HG03196 (cell line): ENCODE data around the gene FAM111B.
"Not testable (repeated sequence)": the region's sequence is repeated elsewhere in the genome, so short reads cannot be mapped to it uniquely, and the experiment has no call there.

Experiments used
- ATAC-seq: cut with Tn5 transposase; IDR thresholded peaks from one replicate; pipeline ENCODE4 v1.9.1; 2021; ENCODE audit not compliant: unreplicated experiment

FAM111B gene, protein sequence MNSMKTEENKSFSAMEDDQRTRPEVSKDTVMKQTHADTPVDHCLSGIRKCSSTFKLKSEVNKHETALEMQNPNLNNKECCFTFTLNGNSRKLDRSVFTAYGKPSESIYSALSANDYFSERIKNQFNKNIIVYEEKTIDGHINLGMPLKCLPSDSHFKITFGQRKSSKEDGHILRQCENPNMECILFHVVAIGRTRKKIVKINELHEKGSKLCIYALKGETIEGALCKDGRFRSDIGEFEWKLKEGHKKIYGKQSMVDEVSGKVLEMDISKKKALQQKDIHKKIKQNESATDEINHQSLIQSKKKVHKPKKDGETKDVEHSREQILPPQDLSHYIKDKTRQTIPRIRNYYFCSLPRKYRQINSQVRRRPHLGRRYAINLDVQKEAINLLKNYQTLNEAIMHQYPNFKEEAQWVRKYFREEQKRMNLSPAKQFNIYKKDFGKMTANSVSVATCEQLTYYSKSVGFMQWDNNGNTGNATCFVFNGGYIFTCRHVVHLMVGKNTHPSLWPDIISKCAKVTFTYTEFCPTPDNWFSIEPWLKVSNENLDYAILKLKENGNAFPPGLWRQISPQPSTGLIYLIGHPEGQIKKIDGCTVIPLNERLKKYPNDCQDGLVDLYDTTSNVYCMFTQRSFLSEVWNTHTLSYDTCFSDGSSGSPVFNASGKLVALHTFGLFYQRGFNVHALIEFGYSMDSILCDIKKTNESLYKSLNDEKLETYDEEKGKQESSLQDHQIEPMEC

DNA sequence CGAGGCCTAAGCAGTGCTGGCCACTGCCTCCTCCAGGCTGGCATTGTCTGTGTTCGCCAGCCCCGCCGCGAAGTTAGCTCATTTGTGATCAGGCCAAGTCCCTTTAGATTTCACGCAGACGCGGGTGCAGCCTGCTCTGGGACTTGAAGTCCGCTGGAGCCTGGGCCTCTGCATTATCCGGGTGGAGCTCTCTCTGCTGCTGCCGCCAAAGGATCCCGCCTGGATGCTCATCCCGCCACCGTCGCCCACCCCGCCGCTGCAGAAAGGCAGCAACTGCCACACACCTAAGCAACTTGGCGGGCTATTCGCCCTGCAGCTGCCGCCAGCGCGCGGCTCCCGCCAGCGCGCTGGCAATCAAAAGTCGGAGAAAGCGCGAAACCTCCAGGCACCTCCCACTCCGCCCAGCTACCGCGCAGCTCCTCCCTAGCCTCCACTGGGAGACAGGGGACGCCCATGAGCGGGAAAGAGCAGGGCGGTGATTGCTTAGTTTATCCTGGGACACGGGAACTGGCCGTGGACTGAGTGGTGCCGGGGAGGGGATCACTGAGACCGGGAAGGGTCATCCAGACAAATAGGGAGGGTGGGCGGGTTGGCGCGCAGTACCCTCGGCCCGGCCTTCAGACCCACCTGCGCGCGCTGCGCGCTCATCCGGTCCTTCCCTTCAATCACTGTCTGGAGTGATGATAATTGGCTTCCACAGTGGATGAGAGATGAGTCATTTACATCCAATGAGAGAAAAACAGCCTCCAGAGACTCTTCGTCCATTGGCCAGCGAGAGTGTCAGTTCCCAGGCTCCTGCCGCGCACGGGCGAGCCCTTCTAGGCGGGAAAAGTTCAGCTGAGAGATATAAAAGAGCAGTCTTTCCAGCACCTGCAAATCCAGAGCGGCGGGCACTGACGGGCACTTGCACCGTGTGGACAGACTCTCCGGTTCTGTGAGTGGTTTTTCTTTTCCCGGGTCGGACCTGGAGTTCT lies at the start of gene FAM111B:
TSS of gene FAM111B (plus strand) at position 875 of the 974 bp plus-strand sequence. CDS start 2,389 bp downstream, outside the sequence.
- ATAC-seq: peak; percentile 70

DNA sequence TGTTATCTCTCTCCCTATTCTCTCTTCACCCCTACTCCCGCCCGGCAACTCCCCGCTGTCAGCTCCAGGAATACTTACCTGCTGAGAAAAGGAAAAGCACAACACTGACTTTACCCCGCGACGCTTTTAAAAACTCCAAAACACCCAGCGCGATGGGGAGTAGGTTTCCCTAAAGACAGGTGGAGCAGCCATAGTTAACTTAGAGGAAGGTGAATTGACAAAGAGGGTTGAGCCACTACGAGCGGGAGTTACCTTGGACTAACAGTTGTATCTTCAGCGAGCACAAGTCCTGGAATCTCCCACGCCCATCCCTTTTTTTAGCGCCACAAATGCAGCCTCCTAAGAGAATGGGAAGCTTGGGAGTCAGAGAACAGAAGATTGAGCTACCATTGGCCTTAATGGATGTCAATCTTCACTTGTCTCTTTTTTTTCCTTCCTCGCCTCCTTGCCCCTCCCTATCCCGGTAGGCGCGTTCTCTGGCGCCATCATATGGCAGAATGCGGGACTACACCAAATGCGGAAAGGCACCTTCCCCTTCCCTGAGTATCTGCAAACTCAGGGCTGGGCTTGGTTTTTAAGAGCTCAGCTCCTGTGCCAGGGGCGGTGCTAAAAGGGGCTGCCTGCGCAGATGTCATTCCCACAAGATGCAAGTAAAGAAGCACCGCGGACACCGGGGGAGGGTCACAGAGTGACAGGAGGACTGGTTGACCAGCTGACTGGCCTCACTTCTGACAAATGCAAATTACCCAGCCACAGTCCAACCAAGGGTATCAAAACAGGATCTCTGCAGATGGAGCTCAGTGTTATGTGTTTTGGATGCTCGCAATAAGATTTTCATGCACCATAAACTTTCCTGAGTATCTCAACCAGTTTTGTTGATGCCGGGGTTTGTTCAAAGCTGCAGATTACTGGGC lies 48.7 kb upstream of the FAM111B start:
- peak; percentile 89 for ATAC-seq

DNA sequence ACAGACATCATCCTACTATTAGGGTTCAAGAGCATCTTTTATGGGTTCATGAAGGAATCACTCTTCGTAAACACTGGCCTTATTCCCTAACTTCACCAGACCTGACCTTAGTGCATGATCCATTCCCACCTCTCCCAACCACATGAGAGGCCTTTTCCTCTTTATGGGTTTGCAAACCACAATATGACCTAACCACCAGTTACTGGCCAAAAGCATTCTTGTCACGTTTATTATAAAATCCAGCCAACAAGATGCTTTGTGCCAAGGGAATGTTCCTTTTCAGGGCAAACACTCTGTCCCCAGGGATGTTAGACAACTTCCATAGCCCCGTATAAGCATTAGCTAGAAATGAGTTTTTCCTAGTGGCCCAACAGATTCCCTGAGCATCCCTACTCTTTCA lies 46.9 kb upstream of the FAM111B start:
- not testable (repeated sequence) for ATAC-seq

DNA sequence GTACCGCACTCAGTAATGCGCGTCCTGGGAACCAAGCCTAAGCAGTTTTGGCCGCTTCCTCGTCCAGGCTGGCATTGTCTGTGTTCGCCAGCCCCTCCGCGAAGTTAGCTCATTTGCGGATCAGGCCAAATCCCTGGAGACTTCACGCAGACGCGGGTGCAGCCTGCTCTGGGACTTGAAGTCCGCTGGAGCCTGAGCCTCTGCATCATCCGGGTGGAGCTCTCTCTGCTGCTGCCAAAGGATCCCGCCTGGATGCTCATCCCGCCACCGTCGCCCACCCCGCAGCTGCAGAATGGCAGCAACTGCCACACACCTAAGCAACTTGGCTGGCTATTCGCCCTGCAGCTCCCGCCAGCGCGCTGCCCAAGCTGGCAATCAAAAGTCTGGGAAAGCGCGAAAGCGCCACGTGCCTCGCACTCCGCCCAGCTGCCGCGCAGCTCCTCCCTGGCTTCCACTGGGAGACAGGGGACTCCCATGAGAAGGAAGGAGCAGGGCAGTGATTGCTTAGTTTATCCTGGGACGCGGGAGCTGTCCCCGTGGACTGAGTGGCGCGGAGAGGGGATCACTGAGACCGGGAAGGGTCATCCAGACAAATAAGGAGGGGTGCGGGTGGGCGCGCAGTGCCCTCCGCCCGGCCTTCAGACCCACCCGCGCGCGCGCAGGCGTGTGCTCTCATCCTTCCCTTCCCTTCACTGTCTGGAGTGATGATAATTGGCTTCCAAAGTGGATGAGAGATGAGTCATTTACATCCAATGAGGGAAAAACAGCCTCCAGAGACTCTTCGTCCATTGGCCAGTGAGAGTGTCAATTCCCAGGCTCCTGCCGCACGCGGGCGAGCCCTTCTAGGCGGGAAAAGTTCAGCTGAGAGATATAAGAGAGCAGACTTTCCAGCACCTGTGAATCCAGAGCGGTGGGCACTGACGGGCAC lies 44.2 kb upstream of the FAM111B start:
- no peak for ATAC-seq

DNA sequence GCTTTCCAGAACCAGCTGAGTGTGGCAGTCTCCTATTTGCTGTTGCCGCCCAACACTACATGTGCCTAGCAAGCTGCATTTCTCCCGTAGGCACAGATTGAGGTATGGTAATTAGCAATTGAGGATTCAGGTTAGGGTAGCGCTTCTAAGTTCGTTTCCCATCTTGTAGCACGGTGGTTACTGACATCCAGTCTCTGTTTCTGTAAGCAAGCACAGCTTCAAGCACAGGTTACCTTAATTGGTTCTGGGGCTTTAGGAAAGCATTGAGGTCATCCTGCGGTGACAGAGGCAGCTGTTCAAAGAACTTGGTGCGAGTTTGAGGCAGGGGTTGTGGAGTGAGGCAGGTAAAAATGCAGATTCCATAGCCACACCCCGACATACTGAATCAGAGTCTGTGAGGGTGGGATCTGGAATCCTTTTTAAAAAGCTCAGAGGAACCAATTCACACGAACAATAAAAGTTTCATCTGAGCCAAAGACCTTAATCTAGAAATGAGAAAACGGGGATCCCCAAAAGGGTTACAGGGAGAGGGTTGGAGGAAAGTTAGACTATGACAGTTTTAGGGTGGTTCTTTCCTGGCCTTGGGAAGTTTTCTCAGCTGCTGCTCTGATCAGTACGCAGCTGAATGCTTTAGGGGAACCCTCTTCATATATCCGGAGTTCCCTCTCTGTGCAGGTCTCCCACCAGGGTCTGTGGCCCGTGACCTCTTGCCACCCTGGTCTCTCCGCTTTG lies 42.9 kb upstream of the FAM111B start:
- not testable (repeated sequence) for ATAC-seq

DNA sequence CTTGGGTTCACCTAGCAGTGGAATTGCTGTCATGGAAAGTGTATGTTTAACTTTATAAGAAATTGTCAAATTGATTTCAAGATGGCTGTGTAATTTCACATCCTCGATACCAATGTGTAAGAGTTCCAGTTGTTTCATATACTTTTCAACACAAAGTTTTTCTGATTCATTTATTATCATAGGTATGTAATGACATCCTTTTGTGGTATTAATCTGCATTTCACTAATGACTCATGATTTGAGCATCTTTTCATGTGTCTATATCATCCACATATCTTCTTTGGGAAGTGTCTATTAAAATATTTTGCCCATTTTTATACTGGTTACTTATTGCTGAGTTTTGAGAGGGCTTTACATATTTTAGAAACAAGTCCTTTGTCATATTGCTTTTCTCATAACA lies 38.0 kb upstream of the FAM111B start:
- ATAC-seq: no peak

DNA sequence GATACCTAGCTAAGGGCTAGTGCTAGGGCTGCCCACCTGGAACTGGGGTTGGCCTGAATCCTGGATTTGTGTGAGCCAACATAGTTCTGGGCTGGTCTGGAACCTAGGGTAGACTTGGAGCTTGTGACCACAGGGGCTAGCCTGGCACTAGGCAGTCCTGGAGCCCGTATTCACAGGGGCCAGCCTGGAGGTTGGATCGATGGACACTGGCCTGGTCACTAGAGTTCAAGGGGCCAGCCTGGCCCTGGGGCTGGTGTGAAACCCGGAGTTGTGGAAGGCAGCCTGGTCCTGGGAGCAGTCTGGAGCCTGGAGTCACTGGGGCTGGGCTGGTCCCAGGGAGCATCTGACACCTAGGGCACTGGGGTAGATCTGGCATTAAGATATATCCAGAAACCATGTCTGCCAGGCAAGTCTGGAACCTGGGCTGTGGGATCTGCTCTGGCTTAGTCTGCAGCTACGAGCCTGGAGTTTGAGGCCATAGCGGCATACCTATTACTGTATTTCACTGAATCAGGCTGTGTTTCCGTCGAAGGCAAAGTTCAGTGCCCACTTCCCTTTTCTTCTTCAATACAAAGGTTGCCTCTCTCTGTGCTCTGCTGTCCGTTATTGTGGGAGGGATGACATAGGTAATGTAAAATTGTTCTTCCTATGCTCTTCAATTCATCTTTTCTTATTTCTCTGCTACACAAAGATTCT lies 30.0 kb upstream of the FAM111B start:
- peak; percentile 80 for ATAC-seq

DNA sequence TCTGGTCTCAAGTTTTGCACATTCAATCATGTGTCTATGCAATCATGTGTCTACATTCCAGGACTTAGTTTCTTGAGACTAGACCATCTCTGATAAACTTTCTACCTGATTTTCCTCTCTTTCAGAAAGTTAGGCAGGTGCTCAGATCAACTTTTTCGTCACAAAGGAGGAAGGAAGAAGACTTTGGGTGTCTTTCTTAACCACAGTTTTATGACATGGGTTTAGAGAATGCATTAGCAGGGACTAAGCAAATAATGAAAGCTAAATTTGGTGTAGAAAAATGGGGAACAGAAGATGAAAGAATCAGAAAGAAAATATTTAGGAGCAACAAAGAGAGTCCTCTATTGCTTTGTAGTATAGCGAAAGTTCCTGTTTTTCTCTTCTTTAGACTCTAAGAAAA lies 28.6 kb upstream of the FAM111B start:
- ATAC-seq: no peak

DNA sequence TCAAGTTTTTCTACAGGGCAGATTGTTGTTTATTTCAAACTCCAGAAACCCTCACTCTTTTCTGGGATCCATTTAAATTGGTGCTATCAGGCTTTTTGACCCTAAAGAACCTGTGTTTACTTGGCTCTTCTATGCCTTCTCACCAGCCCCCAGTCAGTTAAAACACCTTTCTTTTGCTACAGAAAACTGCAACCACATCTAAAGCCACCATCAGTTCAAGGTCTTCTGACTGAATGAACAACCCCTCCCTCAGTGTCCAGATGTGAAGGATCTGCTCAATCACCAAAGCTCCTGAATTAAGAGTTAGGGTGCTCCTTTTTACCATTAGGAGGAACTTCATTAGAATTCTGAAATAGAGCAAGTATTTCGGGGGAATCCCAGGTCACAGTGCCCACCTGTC lies 28.0 kb upstream of the FAM111B start:
- ATAC-seq: no peak

DNA sequence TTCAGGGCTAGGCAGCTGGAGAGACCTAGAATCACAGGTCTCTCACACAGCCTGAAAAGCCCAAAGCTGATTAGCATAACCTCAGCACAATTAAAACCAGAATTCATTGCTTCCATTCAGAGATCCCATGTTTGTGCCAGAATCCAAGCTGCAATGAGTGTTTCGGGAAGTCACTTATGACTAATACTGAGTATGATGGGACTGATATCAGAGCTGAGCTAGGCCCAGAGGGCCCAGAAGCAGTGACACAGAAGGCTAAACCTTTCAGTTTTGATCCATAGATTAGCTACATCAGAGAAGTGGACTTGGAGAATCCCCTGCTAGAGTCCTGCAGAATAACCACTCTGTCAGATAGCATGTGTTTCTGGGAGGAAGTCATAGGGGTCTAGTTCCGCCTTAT lies 26.6 kb upstream of the FAM111B start:
- not testable (repeated sequence) for ATAC-seq

DNA sequence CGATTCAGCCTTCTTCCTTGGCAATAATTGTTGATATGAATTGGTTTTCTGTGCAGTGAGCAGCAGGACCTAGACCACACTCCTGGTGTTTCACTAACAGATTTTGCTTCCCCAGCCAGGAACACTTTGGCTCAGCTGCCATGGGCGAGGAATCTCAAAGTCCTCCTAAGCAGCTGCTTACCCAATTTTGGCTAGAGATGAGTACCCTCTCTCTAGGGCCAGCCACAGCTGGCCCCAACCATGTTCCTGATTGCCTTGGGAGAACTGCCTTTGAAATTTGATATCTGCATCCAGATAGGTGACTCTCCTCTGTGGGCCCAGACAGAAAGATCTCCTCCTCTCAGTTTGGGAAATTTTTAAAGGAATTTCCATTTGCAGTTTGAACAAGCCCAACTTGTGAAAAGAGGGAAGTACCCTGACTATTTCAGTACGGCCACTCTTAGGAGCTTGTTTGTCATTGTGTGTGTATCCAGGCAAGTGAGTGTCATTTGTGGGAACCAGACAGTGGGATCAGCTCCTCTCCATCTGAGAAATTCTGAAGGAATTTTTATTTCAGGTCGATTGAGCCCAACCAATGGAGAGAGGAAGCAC lies 25.5 kb upstream of the FAM111B start:
- not testable (repeated sequence) for ATAC-seq

DNA sequence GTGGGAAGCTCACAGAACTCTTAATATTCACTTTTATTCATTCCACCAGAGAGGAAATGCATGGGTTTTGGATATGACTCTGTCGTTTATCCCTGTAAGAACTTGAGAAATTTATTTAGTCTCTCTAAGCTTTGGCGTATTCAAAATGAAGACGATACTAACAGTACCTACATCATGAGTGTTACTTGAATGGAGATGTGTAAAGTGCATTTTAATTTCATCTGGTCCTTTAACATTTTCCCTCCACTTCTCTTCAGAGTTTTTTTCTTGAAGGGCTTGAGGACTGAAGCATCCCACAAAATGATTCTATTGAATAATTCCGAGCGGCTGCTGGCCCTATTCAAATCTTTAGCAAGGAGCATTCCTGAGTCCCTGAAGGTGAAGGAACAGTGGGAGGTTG lies 21.0 kb upstream of the FAM111B start, which contains the start of gene GLYATL1B:
TSS of gene GLYATL1B (plus strand) at position 301 of the 400 bp plus-strand sequence. CDS start at position 301, 0 bp downstream.
- ATAC-seq: not testable (repeated sequence)

DNA sequence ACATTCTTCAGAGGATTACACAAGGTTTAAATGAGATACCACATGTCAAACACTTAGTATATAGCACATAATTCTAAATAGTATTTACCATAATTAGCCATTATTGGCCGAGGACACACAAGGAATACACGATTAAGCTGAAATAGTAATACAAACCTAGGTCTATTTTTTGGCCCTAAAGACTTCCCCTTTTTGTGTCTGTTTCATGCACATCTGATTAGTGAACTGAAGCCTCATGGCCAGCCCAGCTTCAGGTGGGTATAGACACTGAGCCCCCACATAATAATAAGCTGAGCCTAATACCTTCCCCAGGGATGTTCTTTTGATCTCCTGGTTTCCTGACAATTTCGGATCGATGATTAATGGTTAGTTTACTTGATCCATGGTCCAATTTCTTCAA lies 18.9 kb upstream of the FAM111B start:
- ATAC-seq: no peak

DNA sequence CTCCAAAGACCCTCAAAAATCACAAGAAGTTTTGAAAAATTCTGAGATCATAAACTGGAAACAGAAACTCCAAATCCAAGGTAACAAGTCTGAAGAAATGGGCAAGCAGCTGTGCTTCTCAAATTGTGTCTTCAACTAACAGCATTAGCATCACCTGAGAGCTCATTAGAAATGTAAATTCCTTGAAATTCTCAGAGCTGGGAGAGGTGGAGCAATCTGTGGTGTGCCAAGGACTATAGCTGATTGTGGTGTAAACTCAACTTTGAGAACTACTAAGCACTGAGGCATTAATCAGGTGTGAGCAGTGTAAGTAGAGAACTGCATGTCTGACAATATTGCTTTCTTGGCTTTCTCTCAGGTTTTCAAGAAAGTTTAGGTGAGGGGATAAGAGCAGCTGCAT lies 13.5 kb upstream of the FAM111B start:
- ATAC-seq: not testable (repeated sequence)

DNA sequence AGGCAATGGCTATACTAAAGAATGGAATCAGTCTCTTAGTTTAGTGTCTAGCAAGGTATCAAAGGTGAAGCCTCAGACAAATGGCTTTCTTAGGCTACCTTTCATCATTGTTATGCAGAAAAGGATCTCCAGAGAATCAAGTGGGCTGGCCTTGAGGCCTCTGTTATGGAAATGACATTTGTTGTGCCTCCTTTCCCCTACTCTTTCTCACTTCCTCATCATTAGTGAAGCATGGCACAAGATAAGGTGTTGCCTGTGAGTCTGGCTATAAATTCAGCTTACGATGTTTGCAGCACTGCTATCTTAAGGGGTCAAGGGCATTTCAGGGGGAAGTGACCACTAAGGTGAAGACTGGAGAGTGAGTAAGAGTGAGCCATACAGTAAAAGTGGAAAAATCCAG lies 11.8 kb upstream of the FAM111B start:
- ATAC-seq: peak; percentile 77

DNA sequence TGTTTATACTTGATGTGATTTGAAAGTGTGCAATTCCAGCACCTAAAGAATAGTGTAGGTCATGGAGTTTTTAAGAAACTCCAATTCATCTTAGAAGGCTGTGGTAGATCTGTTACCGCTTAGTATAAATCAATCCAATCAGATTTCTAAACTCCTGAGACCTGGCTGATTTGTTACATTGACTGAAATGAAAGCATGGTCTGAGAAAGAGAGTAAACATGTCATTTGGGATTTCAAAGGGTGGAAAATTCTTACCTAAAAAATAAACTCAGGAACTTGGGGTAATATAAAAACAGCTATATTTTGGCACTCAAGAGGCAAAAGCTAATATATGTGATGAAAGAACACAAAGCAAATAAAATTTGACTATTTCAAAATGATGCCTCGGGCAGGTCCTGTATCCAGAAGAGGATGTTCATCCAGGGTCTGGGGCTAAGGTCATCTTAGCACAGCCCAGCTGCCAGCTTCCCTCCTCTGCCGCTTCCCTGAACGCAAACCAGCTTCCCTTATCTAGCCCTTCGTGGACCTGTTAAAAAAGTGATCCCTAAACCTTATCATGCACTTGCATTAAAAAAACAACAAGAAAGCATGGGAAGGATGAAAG lies 11.0 kb upstream of the FAM111B start:
- not testable (repeated sequence) for ATAC-seq
